Spleen (tissue), 11 donors: Measurements from ENCODE around the gene PTPRM. TPM values are rescaled to one million over a fixed set of nuclear protein-coding genes. Genes with fewer than 3 reads are reported as not detected.

Source experiments
- DNase-seq: peaks from one replicate; pipeline ENCODE4 v3.0.0-alpha.2; 2020
- H3K27ac ChIP-seq, 8 donors: fragments of 200-600 bp; sonication (generic) in 7 of 8; 1 replicate in 4 of 8; 2 replicates in 4 of 8; pipeline versions ENCODE4 v1.5.0 to v1.8.0; 2016 to 2021; ENCODE audit warnings: inconsistent platforms in 4 of 8, mild to moderate bottlenecking in 4 of 8, moderate library complexity in 1 of 8
- H3K27me3 ChIP-seq, 7 donors: fragments of 200-600 bp; sonication (generic) in 6 of 7; replicated peaks in 1 of 7; 1 replicate in 4 of 7; 2 replicates in 3 of 7; pipeline versions ENCODE4 v1.5.0 to v1.8.0; 2016 to 2021; ENCODE audit warnings: inconsistent platforms in 3 of 7, mild to moderate bottlenecking in 1 of 7
- H3K36me3 ChIP-seq, 6 donors: fragments of 200-600 bp; sonication (generic) in 5 of 6; 1 replicate in 4 of 6; 2 replicates in 2 of 6; pipeline versions ENCODE4 v1.5.0 to v1.8.0; 2016 to 2021; ENCODE audit warnings: inconsistent platforms in 2 of 6
- H3K4me1 ChIP-seq, 6 donors: fragments of 200-600 bp; sonication (generic) in 5 of 6; 1 replicate in 3 of 6; 2 replicates in 3 of 6; pipeline versions ENCODE4 v1.5.0 to v1.8.0; 2016 to 2021; ENCODE audit warnings: inconsistent platforms in 3 of 6
- H3K4me3 ChIP-seq, 8 donors: fragments of 200-600 bp; sonication (generic) in 7 of 8; 1 replicate in 4 of 8; 2 replicates in 4 of 8; pipeline versions ENCODE4 v1.5.0 to v1.8.0; 2016 to 2021; ENCODE audit warnings: inconsistent platforms in 4 of 8, mild to moderate bottlenecking in 4 of 8, moderate library complexity in 2 of 8
- H3K9me3 ChIP-seq, 8 donors: fragments of 200-600 bp; sonication (generic) in 7 of 8; 1 replicate in 4 of 8; 2 replicates in 4 of 8; pipeline versions ENCODE4 v1.5.0 to v1.8.0; 2016 to 2021; ENCODE audit warnings: inconsistent platforms in 4 of 8
- POLR2A ChIP-seq, 3 donors: fragments of 450-650 bp; IDR thresholded peaks; one replicate each; pipeline ENCODE4 v1.5.1; 2017; ENCODE audit warnings: antibody characterized with exemption in 3 of 3, mild to moderate bottlenecking in 1 of 3
- POLR2AphosphoS5 ChIP-seq, 3 donors: sonication (generic); formaldehyde crosslinking; IDR thresholded peaks; one replicate each; pipeline ENCODE4 v1.5.1; 2017; ENCODE audit warnings: antibody characterized with exemption in 3 of 3
- WGBS, 5 donors: extraction: QIAGEN DNeasy Blood & Tissue Kit in 3 of 5; methylation state at CpG; one replicate each; pipeline versions ENCODE4 v1.1.5 to v1.1.7; 2013 to 2018; 5-methylcytosine and 5-hydroxymethylcytosine counted together
- intact Hi-C: fragments of 100-400 bp; cut with DNase I; formaldehyde crosslinking; loops from one replicate; pipeline ENCODE4 v1.15.0; 2023; ENCODE audit warnings: low total_unique reads
- polyA plus RNA-seq, 3 donors: library from polyadenylated mRNA; stranded (reverse); fragments of 200-250 nt; gene quantifications; one replicate each; pipeline ENCODE4 v1.2.1, GENCODE V29; 2013
- total RNA-seq, 7 donors: library from RNA; depleted of rRNA in 3 of 7; stranded (reverse); fragments of >200 nt in 3 of 7; fragmentation: NEBNext Ultra II Directional in 4 of 7; extraction: Animal tissue kit (Norgen Biotek cat#: 25700) in 4 of 7; gene quantifications; one replicate each; pipeline versions ENCODE4 v1.1.0 to v1.2.1, GENCODE V29; 2016 to 2021
- TF ChIP-seq, protein P1 (sequence below), 11 experiments: fragments of 200-600 bp in 7 of 11; fragments of 450-650 bp in 4 of 11; sonication (generic) in 4 of 11; IDR thresholded peaks in 8 of 11; conservative IDR thresholded peaks in 3 of 11; 1 replicate in 7 of 11; 2 replicates in 4 of 11; pipeline versions ENCODE4 v1.4.0 to v1.8.0; 2016 to 2021; ENCODE audit warnings: antibody characterized with exemption in 11 of 11, inconsistent platforms in 4 of 11, mild to moderate bottlenecking in 1 of 11
- donor health status: healthy with polysubstance abuse.
- donor health status: DM: no; HTN: no; CAD: no; lungs with moderate emphysema.
- donor health status: DM: no; HTN: no; CAD: no.
- donor health status: Bipolar disorder and iron deficiency.
- donor health status: healthy.
- donor health status: DM: no; HTN: no; CAD: no.
- donor health status: DM: yes; HTN: yes; CAD: no.

The PTPRM gene
- total and polyA plus RNA-seq, 10 donors: 23.5 to 97.8 (median 62.8) TPM

DNA sequence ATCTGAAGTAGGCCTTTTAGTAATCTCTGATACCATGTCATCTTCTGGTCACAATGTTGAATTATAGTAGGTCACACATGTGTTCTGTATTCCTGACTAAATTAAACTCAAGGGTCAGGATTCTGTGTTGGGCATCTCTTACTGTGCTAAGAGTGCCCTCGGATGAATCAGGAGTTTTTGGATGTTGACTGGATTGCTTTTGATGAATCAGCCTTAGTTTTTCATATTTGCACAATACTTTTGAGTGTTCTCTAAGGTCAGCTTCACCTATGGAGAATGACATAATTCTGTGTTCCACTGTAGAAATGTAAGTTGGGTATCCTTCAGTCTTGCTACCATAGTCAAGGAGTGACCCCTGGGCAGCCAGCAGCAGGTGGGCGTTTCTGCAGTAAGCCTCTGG, 190.1 kb downstream of the PTPRM start:
- intact Hi-C loops: no loop called here
- 80 to 95% (median 87%) methylated on average over 2 of the region's 2 CpGs for WGBS, 5 donors
- no peak overlapping the region for H3K27ac ChIP-seq

GRCh38 chr18:7758764-7759163, 191.6 kb downstream of the PTPRM start:
- H3K9me3 ChIP-seq: no peaks in the 10 kb centered on the region
- WGBS, 5 donors: 66 to 81% (median 74%) methylated on average over 2 of the region's 2 CpGs
- no peak overlapping the region for H3K4me3 ChIP-seq
- TF ChIP-seq POLR2A (IDR thresholded peaks at IDR 0.05) (no peak), POLR2AphosphoS5 (IDR thresholded peaks at IDR 0.05) (no peak)
- TF ChIP-seq, protein P1, sequence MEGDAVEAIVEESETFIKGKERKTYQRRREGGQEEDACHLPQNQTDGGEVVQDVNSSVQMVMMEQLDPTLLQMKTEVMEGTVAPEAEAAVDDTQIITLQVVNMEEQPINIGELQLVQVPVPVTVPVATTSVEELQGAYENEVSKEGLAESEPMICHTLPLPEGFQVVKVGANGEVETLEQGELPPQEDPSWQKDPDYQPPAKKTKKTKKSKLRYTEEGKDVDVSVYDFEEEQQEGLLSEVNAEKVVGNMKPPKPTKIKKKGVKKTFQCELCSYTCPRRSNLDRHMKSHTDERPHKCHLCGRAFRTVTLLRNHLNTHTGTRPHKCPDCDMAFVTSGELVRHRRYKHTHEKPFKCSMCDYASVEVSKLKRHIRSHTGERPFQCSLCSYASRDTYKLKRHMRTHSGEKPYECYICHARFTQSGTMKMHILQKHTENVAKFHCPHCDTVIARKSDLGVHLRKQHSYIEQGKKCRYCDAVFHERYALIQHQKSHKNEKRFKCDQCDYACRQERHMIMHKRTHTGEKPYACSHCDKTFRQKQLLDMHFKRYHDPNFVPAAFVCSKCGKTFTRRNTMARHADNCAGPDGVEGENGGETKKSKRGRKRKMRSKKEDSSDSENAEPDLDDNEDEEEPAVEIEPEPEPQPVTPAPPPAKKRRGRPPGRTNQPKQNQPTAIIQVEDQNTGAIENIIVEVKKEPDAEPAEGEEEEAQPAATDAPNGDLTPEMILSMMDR (IDR thresholded peaks at IDR 0.05 in 8 of 11, conservative IDR thresholded peaks at IDR 0.05 in 3 of 11): no peak
- DNase-seq: no peak
- H3K27ac ChIP-seq: no peak overlapping the region
- intact Hi-C loops: no loop called here
- H3K27me3 ChIP-seq: no peaks in the 10 kb centered on the region
- H3K36me3 ChIP-seq: no peaks in the 10 kb centered on the region
- no peaks in the 10 kb centered on the region for H3K4me1 ChIP-seq

More for the DNA sequence above, 190.1 kb downstream of the PTPRM start:
- no peak overlapping the region for H3K4me3 ChIP-seq
- H3K9me3 ChIP-seq: no peaks in the 10 kb centered on the region
- no peaks in the 10 kb centered on the region for H3K27me3 ChIP-seq
- no peak for TF ChIP-seq POLR2A (IDR thresholded peaks at IDR 0.05)
- TF ChIP-seq POLR2AphosphoS5 (IDR thresholded peaks at IDR 0.05): no peak
- TF ChIP-seq, protein P1 (IDR thresholded peaks at IDR 0.05 in 8 of 11, conservative IDR thresholded peaks at IDR 0.05 in 3 of 11): no peak
- H3K4me1 ChIP-seq: no peaks in the 10 kb centered on the region
- no peaks in the 10 kb centered on the region for H3K36me3 ChIP-seq
- DNase-seq: no peak

GRCh38 chr18:7760967-7761948, 194.1 kb downstream of the PTPRM start:
- WGBS, 5 donors: 78 to 89% (median 85%) methylated on average over 6 of the region's 6 CpGs
- Histone ChIP-seq H3K4me1 (no peaks in the 10 kb centered on the region), H3K27me3 (no peaks in the 10 kb centered on the region), H3K9me3 (no peaks in the 10 kb centered on the region), H3K36me3 (no peaks in the 10 kb centered on the region), H3K27ac (no peak overlapping the region), H3K4me3 (no peak overlapping the region)
- TF ChIP-seq, protein P1 (IDR thresholded peaks at IDR 0.05 in 8 of 11, conservative IDR thresholded peaks at IDR 0.05 in 3 of 11): no peak
- no peak for TF ChIP-seq POLR2A (IDR thresholded peaks at IDR 0.05)
- TF ChIP-seq POLR2AphosphoS5 (IDR thresholded peaks at IDR 0.05): no peak
- DNase-seq: no peak
- intact Hi-C loops: no loop called here

DNA sequence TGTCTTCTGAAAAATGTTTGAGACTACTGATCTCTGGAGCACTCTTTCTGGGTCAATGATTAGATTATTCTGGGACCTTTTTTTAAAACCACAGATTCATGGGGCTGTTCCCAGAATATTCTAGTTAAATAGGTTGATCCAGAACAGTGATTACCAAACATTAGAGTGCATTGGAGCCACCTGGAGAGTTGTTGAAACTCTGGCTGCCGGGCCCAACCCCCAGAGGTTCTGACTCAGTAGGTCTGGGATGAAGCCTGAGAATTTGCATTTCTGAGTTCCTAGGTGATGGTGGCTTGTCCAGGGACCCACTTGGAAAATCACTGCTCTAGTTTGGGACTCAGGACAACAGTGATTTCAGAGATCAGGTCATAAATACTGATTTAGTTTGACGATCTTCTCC, 197.3 kb downstream of the PTPRM start:
- Histone ChIP-seq H3K27me3 (no peaks in the 10 kb centered on the region), H3K36me3 (no peaks in the 10 kb centered on the region), H3K27ac (no peak overlapping the region), H3K4me1 (no peaks in the 10 kb centered on the region), H3K9me3 (no peaks in the 10 kb centered on the region), H3K4me3 (no peak overlapping the region)
- TF ChIP-seq POLR2A (IDR thresholded peaks at IDR 0.05) (no peak), POLR2AphosphoS5 (IDR thresholded peaks at IDR 0.05) (no peak)
- WGBS, 5 donors: 81 to 92% (median 86%) methylated on average over 2 of the region's 2 CpGs
- intact Hi-C loops: no loop called here
- DNase-seq: no peak
